ENCODE results near the gene CHDH. TPM values are rescaled to one million over a fixed set of nuclear protein-coding genes. Genes with fewer than 3 reads are reported as not detected.

The CHDH gene
- total RNA-seq, 1 donor from 2014 or later: 3.7 TPM

GRCh38 chr3:53780171-53780570 is 66.0 kb downstream of the CHDH start:
- no peak for DNase-seq
- no peaks in the 10 kb centered on the region for H3K27me3 ChIP-seq (ENCODE audit: low read depth)
- H3K9me3 ChIP-seq (replicated peaks): no peaks in the 10 kb centered on the region
- H3K4me1 ChIP-seq: no peaks in the 10 kb centered on the region
- H3K27ac ChIP-seq (replicated peaks): no peak overlapping the region
- TF ChIP-seq CTCF (IDR thresholded peaks at IDR 0.05; ENCODE audit: borderline replicate concordance): no peak
- H3K4me3 ChIP-seq: no peak overlapping the region
- H3K36me3 ChIP-seq: no peaks in the 10 kb centered on the region
- intact Hi-C loops (cut with micrococcal nuclease): no loop called here

GRCh38 chr3:53778153-53778552 is 68.1 kb downstream of the CHDH start:
- H3K36me3 ChIP-seq: no peaks in the 10 kb centered on the region
- no peak overlapping the region for H3K4me3 ChIP-seq
- H3K27me3 ChIP-seq (ENCODE audit: low read depth): no peaks in the 10 kb centered on the region
- no peak overlapping the region for H3K27ac ChIP-seq (replicated peaks)
- TF ChIP-seq CTCF (IDR thresholded peaks at IDR 0.05; ENCODE audit: borderline replicate concordance): no peak
- no peak for DNase-seq
- peaks cover 8% of the 10 kb centered on the region for H3K4me1 ChIP-seq
- intact Hi-C loops (cut with micrococcal nuclease): no loop called here
- no peaks in the 10 kb centered on the region for H3K9me3 ChIP-seq (replicated peaks)

- no peak for DNase-seq
- no peak overlapping the region for H3K4me3 ChIP-seq
- no peaks in the 10 kb centered on the region for H3K36me3 ChIP-seq
- intact Hi-C loops (cut with micrococcal nuclease): no loop called here
- no peak for TF ChIP-seq CTCF (IDR thresholded peaks at IDR 0.05; ENCODE audit: borderline replicate concordance)
- no peak overlapping the region for H3K27ac ChIP-seq (replicated peaks)
- peaks cover 10% of the 10 kb centered on the region for H3K4me1 ChIP-seq
- H3K27me3 ChIP-seq (ENCODE audit: low read depth): no peaks in the 10 kb centered on the region
- H3K9me3 ChIP-seq (replicated peaks): no peaks in the 10 kb centered on the region
Observed at GRCh38 chr3:53777468-53777867, 68.8 kb downstream of the CHDH start.

GRCh38 chr3:53776494-53777101 is 69.6 kb downstream of the CHDH start:
- Histone ChIP-seq H3K27ac (replicated peaks) (no peak overlapping the region), H3K27me3 (ENCODE audit: low read depth) (no peaks in the 10 kb centered on the region), H3K4me3 (no peak overlapping the region), H3K9me3 (replicated peaks) (no peaks in the 10 kb centered on the region), H3K36me3 (no peaks in the 10 kb centered on the region), H3K4me1 (peaks cover 10% of the 10 kb centered on the region)
- TF ChIP-seq CTCF (IDR thresholded peaks at IDR 0.05; ENCODE audit: borderline replicate concordance): no peak
- no peak for DNase-seq
- intact Hi-C loops (cut with micrococcal nuclease): no loop called here

- no peaks in the 10 kb centered on the region for H3K9me3 ChIP-seq (replicated peaks)
- intact Hi-C loops (cut with micrococcal nuclease): no loop called here
Observed at GRCh38 chr3:53775834-53776251, 70.4 kb downstream of the CHDH start.

More at GRCh38 chr3:53775834-53776251, 70.4 kb downstream of the CHDH start:
- no peak overlapping the region for H3K4me3 ChIP-seq
- H3K27me3 ChIP-seq (ENCODE audit: low read depth): peaks cover 5% of the 10 kb centered on the region
- no peak overlapping the region for H3K27ac ChIP-seq (replicated peaks)
- H3K36me3 ChIP-seq: no peaks in the 10 kb centered on the region
- no peak for DNase-seq
- TF ChIP-seq CTCF (IDR thresholded peaks at IDR 0.05; ENCODE audit: borderline replicate concordance): no peak
- peaks cover 10% of the 10 kb centered on the region for H3K4me1 ChIP-seq

Measured in left ventricle myocardium inferior (tissue), 1 donor.